Adrenal gland (tissue), 12 donors: ENCODE results near the gene NLRC5. TPM values are rescaled to one million over a fixed set of nuclear protein-coding genes. Genes with fewer than 3 reads are reported as not detected.

Source experiments
- DNase-seq, 7 donors: peaks; one replicate each; pipeline ENCODE4 v3.0.0-alpha.2; 2019 to 2020
- H3K27ac ChIP-seq, 5 donors: fragments of 200-600 bp; sonication (generic) in 4 of 5; 1 replicate in 3 of 5; 2 replicates in 2 of 5; pipeline versions ENCODE4 v1.5.1 to v1.8.0; 2016 to 2020; ENCODE audit warnings: mild to moderate bottlenecking in 1 of 5
- H3K27me3 ChIP-seq: fragments of 200-600 bp; 2 replicates; pipeline ENCODE4 v1.8.0; 2021
- H3K36me3 ChIP-seq, 2 donors: fragments of 200-600 bp; replicated peaks in 1 of 2; 1 replicate in 1 of 2; 2 replicates in 1 of 2; pipeline versions ENCODE4 v1.5.1 to v1.8.0; 2018 to 2022
- H3K4me1 ChIP-seq, 2 donors: fragments of 200-600 bp; replicated peaks in 1 of 2; 1 replicate in 1 of 2; 2 replicates in 1 of 2; pipeline versions ENCODE4 v1.5.1 to v1.8.0; 2018 to 2021
- H3K4me3 ChIP-seq, 4 donors: fragments of 200-600 bp; sonication (generic) in 3 of 4; one replicate each; pipeline ENCODE4 v1.5.1; 2016 to 2018
- H3K9me3 ChIP-seq, 3 donors: fragments of 200-600 bp; sonication (generic) in 1 of 3; replicated peaks in 1 of 3; 1 replicate in 2 of 3; 2 replicates in 1 of 3; pipeline versions ENCODE4 v1.5.1 to v1.8.0; 2016 to 2021
- CTCF ChIP-seq, 6 experiments: fragments of 450-650 bp in 4 of 6; fragments of 200-600 bp in 2 of 6; sonication (generic) in 1 of 6; IDR thresholded peaks; 1 replicate in 5 of 6; 2 replicates in 1 of 6; pipeline versions ENCODE4 v1.5.1 to v1.8.0; 2016 to 2021; ENCODE audit warnings: antibody characterized with exemption in 6 of 6, mild to moderate bottlenecking in 2 of 6, moderate library complexity in 1 of 6
- POLR2A ChIP-seq, 2 donors: fragments of 450-650 bp; IDR thresholded peaks; one replicate each; pipeline ENCODE4 v1.6.1; 2017; ENCODE audit warnings: antibody characterized with exemption in 2 of 2, mild to moderate bottlenecking in 2 of 2, moderate library complexity in 1 of 2
- WGBS, 4 donors: extraction: QIAGEN DNeasy Blood & Tissue Kit in 2 of 4; methylation state at CpG; one replicate each; pipeline versions ENCODE4 v1.1.5 to v1.1.7; 2013 to 2017; 5-methylcytosine and 5-hydroxymethylcytosine counted together
- intact Hi-C, 2 donors: fragments of 100-400 bp; cut with DNase I; formaldehyde crosslinking; loops; one replicate each; pipeline versions ENCODE4 v1.14.1 to v1.15.0; 2022 to 2023
- polyA plus RNA-seq, 3 donors: library from polyadenylated mRNA; stranded (reverse); fragments of 200-250 nt in 2 of 3; fragments of 350-450 nt in 1 of 3; fragmentation: Illumina TruSeq in 1 of 3; extraction: RNeasy Lipid Tissue Mini Kit (QIAGEN cat#74804) in 1 of 3; gene quantifications; one replicate each; pipeline ENCODE4 v1.2.3, GENCODE V29; 2013 to 2014
- total RNA-seq, 9 donors: library from RNA; depleted of rRNA in 4 of 9; stranded (reverse); fragments of >200 nt in 4 of 9; fragments of 120-200 nt in 1 of 9; fragmentation: NEBNext Ultra II Directional in 1 of 9; extraction: Animal tissue kit (Norgen Biotek cat#: 25700) in 1 of 9; gene quantifications; one replicate each; pipeline versions ENCODE4 v1.1.0 to v1.2.4, GENCODE V29; 2013 to 2023
- donor health status: healthy with polysubstance abuse.
- donor health status: Bipolar disorder and iron deficiency.
- donor health status: DM: yes; HTN: yes; CAD: no.
- donor health status: DM: no; HTN: no; CAD: no.
- donor health status: DM: no; HTN: no; CAD: no.
- donor health status: DM: yes; HTN: yes; CAD: no.

The NLRC5 gene
- total and polyA plus RNA-seq, 12 donors = 6.0 to 89.0 (median 26.6) TPM

GRCh38 chr16:57125376-57125775, 136.0 kb downstream of the NLRC5 start:
- Histone ChIP-seq H3K4me1 (no peaks in the 10 kb centered on the region), H3K27ac (no peak overlapping the region), H3K27me3 (no peaks in the 10 kb centered on the region), H3K9me3 (no peaks in the 10 kb centered on the region), H3K4me3 (no peak overlapping the region), H3K36me3 (peaks cover 0 to 7% of the 10 kb centered on the region in 2 donors)
- TF ChIP-seq POLR2A (IDR thresholded peaks at IDR 0.05) = no peak
- no peak for TF ChIP-seq CTCF (IDR thresholded peaks at IDR 0.05)
- intact Hi-C loops = no loop called here
- WGBS, 4 donors = 90 to 99% (median 94%) methylated on average over 4 of the region's 4 CpGs
- DNase-seq = no peak

DNA sequence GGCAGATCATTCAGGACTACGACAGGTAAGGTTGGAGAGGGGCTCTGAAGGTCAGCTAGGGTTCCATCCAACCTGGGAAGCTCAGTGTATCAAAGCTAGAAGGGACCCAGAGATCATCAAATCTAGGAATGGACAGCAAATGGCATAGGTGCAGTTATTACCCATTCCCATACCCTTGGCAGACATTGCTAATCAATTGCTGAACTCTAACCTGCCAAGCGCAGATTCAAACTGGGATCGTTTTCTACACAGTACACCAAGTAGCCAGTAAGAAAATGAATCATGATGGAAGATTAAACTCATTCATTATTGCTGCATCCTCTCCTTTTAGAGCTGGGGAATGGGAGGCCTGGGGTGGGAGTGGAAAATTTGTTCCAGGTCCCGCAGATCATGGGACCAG, 136.6 kb downstream of the NLRC5 start:
- 93 to 99% (median 98%) methylated on average over 4 of the region's 4 CpGs for WGBS, 4 donors
- intact Hi-C loops = no loop called here
- Histone ChIP-seq H3K9me3 (no peaks in the 10 kb centered on the region), H3K4me3 (no peak overlapping the region), H3K36me3 (peaks cover 0 to 7% of the 10 kb centered on the region in 2 donors), H3K4me1 (no peaks in the 10 kb centered on the region), H3K27me3 (no peaks in the 10 kb centered on the region), H3K27ac (no peak overlapping the region)
- no peak for TF ChIP-seq POLR2A (IDR thresholded peaks at IDR 0.05)
- TF ChIP-seq CTCF (IDR thresholded peaks at IDR 0.05) = no peak
- DNase-seq = no peak

GRCh38 chr16:57126411-57126810, 137.1 kb downstream of the NLRC5 start:
- TF ChIP-seq POLR2A (IDR thresholded peaks at IDR 0.05) (no peak), CTCF (IDR thresholded peaks at IDR 0.05) (no peak)
- DNase-seq = no peak
- H3K36me3 ChIP-seq = peaks cover 0 to 7% of the 10 kb centered on the region in 2 donors

GRCh38 chr16:57127037-57127763, 137.8 kb downstream of the NLRC5 start:
- Histone ChIP-seq H3K36me3 (no peaks in the 10 kb centered on the region), H3K9me3 (no peaks in the 10 kb centered on the region), H3K27me3 (no peaks in the 10 kb centered on the region), H3K4me1 (no peaks in the 10 kb centered on the region), H3K27ac (no peak overlapping the region), H3K4me3 (no peak overlapping the region)
- DNase-seq = no peak
- TF ChIP-seq POLR2A (IDR thresholded peaks at IDR 0.05) (no peak), CTCF (IDR thresholded peaks at IDR 0.05) (no peak)
- WGBS, 4 donors = 89 to 93% (median 91%) methylated on average over 4 to 5 of the region's 5 CpGs
- intact Hi-C loops = no loop called here

More at GRCh38 chr16:57126411-57126810, 137.1 kb downstream of the NLRC5 start:
- Histone ChIP-seq H3K4me3 (no peak overlapping the region), H3K9me3 (no peaks in the 10 kb centered on the region), H3K27me3 (no peaks in the 10 kb centered on the region), H3K4me1 (no peaks in the 10 kb centered on the region), H3K27ac (no peak overlapping the region)
- WGBS, 4 donors = 80 to 98% (median 89%) methylated on average over 4 of the region's 4 CpGs
- intact Hi-C loops = no loop called here
